GM10248 (cell line): Measurements from ENCODE around the gene PSMD13.

Experiments
- CTCF ChIA-PET: fragments of 300-600 bp; sonication (Branson Sonifier 250); formaldehyde crosslinking; extraction: SDS; loops from one replicate; lab custom pipeline; 2021; ENCODE audit warnings: antibody characterized with exemption; lab: Yijun Ruan, JAX
- POLR2A ChIA-PET: fragments of 350-650 bp; sonication (Branson Sonifier 250); formaldehyde crosslinking; extraction: SDS; loops from one replicate; lab custom pipeline; 2020; ENCODE audit warnings: antibody characterized with exemption; lab: Yijun Ruan, JAX
- DNase-seq: peaks from one replicate; pipeline ENCODE4 v3.0.0; 2012; ENCODE audit errors: extremely low spot score
- CTCF ChIP-seq: IDR thresholded peaks from 2 replicates; pipeline ENCODE4 v1.5.1; 2012; ENCODE audit warnings: mild to moderate bottlenecking, low read depth; ENCODE audit errors: extremely low read depth, missing control alignments, control extremely low read depth

The PSMD13 gene

GRCh38 chr11:202490-202889 is 34.3 kb upstream of the PSMD13 start:
- no peak for TF ChIP-seq CTCF
- ChIA-PET CTCF (interaction anchor here (1.6 to 1.8 kb wide), 2 partner anchors 48 to 352 kb away, joined by 3 to 5 read pairs; no protein-coding TSS in a partner anchor), POLR2A (no interaction called here)
- DNase-seq, result no peak

- DNase-seq, result no peak
- ChIA-PET CTCF (interaction anchor here (0.8 to 1.8 kb wide), 3 partner anchors 48 to 351 kb away, joined by 3 to 5 read pairs (median 3); no protein-coding TSS in a partner anchor), POLR2A (no interaction called here)
- TF ChIP-seq CTCF, result no peak
Observed at GRCh38 chr11:203056-203944, 33.5 kb upstream of the PSMD13 start.

GRCh38 chr11:203945-204586 is 32.7 kb upstream of the PSMD13 start:
- POLR2A ChIA-PET, result interaction anchor here (0.6 kb wide), 1 partner anchor 151 kb away, joined by 9 read pairs; no protein-coding TSS in a partner anchor
- CTCF ChIA-PET, result interaction anchor here (0.8 to 1.8 kb wide), 3 partner anchors 47 to 350 kb away, joined by 3 to 5 read pairs (median 3); no protein-coding TSS in a partner anchor
- no peak for DNase-seq
- TF ChIP-seq CTCF, result no peak

- no peak for DNase-seq
- TF ChIP-seq CTCF, result no peak
- ChIA-PET CTCF (no interaction called here), POLR2A (interaction anchor here (0.6 kb wide), 1 partner anchor 151 kb away, joined by 9 read pairs; no protein-coding TSS in a partner anchor)
Observed at GRCh38 chr11:204587-205109, 32.1 kb upstream of the PSMD13 start.

- no peak for DNase-seq
- ChIA-PET CTCF (interaction anchor here (0.7 kb wide), 1 partner anchor 53 kb away, joined by 3 read pairs; no protein-coding TSS in a partner anchor), POLR2A (no interaction called here)
- TF ChIP-seq CTCF, result no peak
Observed at GRCh38 chr11:205221-206001, 31.4 kb upstream of the PSMD13 start.
